GM12891 (cell line): ENCODE measurements around the gene RER1.

ENCODE experiments used
- DNase-seq: peaks from one replicate; pipeline ENCODE4 v3.0.0; 2011; ENCODE audit warnings: low spot score; ENCODE audit not compliant: insufficient read length
- FAIRE-seq: peaks from 2 replicates; lab custom pipeline; 2011; peaks lifted over from hg19 to GRCh38; lab: Jason Lieb, UNC
- PAX5 ChIP-seq: IDR thresholded peaks from 2 replicates; pipeline ENCODE4 v1.6.1; 2011; ENCODE audit warnings: low read length, moderate library complexity, mild to moderate bottlenecking; ENCODE audit not compliant: insufficient read depth, severe bottlenecking
- POLR2A ChIP-seq: IDR thresholded peaks from 2 replicates; pipeline ENCODE4 v1.6.1; 2011; ENCODE audit warnings: low read depth, low read length, control low read depth
- POLR2AphosphoS5 ChIP-seq: IDR thresholded peaks from 2 replicates; pipeline ENCODE4 v1.6.1; 2011; ENCODE audit warnings: low read depth, low read length, control low read depth
- POU2F2 ChIP-seq: IDR thresholded peaks from 2 replicates; pipeline ENCODE4 v1.6.1; 2011; ENCODE audit warnings: low read depth, mild to moderate bottlenecking, control low read depth, low read length, moderate library complexity
- SPI1 ChIP-seq: IDR thresholded peaks from 2 replicates; pipeline ENCODE4 v1.6.1; 2011; ENCODE audit warnings: low read depth, low read length, control low read depth
- TAF1 ChIP-seq: IDR thresholded peaks from 2 replicates; pipeline ENCODE4 v1.6.1; 2011; ENCODE audit warnings: low read depth, low read length, control low read depth

The RER1 gene

GRCh38 chr1:2374252-2375155 is 17.1 kb upstream of the RER1 start:
- DNase-seq (no peak), FAIRE-seq (no peak)
- TF ChIP-seq POLR2AphosphoS5 (no peak), TAF1 (no peak), SPI1 (no peak)

- no peak for TF ChIP-seq TAF1
- TF ChIP-seq SPI1, result no peak
- no peak for TF ChIP-seq PAX5
- no peak for TF ChIP-seq POLR2A
- TF ChIP-seq POLR2AphosphoS5, result no peak
- TF ChIP-seq POU2F2, result no peak
- no peak for FAIRE-seq
- DNase-seq, result no peak
Observed at GRCh38 chr1:2375246-2375922, 16.3 kb upstream of the RER1 start.

GRCh38 chr1:2375923-2376260 is 15.7 kb upstream of the RER1 start:
- no peak for FAIRE-seq
- no peak for DNase-seq
- TF ChIP-seq PAX5, result no peak
- TF ChIP-seq POU2F2, result no peak
- TF ChIP-seq POLR2A, result no peak
- no peak for TF ChIP-seq TAF1
- no peak for TF ChIP-seq POLR2AphosphoS5
- no peak for TF ChIP-seq SPI1

GRCh38 chr1:2376261-2376741 is 15.3 kb upstream of the RER1 start:
- no peak for FAIRE-seq
- no peak for DNase-seq
- no peak for TF ChIP-seq POU2F2
- no peak for TF ChIP-seq SPI1
- no peak for TF ChIP-seq TAF1
- no peak for TF ChIP-seq POLR2A
- TF ChIP-seq PAX5, result no peak
- TF ChIP-seq POLR2AphosphoS5, result no peak

DNA sequence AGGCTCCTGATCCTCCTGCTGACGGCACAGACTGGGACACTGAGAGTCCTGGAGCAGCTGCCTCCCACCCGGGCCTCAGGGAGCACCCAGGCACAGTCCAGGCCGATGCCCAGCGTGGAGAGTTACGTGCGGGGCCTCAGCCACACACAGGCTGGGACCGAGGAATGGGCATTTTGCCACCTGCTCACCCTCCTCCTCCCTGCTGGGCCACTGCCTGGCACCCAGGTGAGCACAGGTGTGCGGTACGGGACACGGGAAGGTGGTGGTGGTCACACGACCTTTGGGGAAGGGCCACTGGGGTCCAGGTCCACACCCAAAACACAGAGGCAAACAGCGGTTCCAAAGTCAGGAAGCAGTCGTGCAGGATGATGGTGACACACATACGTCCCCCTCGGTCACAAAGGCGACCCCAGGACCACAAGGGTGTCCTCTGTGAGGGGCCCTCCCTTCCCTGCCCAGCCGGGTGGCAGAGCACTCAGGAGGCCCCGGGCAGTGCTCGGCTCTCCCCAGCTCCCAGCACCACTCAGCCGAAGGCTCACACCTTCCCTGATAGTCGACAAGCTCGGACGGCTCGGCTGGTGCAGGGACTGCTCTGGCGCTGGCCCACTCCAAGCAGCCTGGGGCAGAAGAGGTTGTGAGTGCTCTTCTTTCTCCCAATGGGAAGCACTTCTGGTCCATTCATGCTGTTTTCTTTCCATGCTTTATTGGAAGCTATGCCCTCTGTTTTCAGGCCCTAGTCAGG is 14.5 kb upstream of the RER1 start:
- DNase-seq (no peak), FAIRE-seq (no peak)
- TF ChIP-seq POU2F2, result no peak
- no peak for TF ChIP-seq POLR2AphosphoS5
- no peak for TF ChIP-seq SPI1
- no peak for TF ChIP-seq PAX5
- no peak for TF ChIP-seq POLR2A
- TF ChIP-seq TAF1, result no peak

DNA sequence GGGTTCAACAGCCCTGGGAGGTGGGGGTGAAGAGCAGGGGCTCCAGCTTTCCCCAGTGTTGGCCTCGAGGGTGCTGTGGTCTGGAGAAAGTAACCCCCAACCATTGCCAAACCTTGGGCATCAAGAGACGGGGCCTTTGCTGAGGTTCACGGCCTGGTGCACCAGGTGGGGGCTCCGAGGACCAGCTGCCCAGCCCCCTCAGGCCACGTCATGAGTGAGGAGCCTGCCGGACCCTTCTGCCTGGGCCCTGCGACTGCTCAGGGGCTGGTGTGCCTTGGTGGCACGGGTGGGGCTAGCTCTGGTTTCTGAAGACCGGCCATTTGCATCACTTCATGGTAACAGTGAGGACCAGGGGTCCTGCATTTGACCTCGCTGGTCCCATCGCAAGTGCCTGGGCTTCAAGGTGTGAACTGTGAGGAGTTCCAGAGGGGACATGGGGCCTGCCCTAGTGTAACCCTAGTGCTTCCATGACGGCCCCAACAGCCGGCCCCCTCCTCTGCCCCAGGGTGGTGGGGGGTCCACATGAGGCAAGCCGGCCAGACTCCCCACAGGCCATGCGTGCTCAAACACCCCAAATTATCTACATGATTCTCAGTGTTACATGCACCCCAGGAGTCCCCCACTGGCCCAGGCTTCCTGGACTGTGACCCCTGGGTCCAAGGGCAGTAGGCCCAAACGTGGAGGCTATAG is 13.7 kb upstream of the RER1 start:
- FAIRE-seq (no peak), DNase-seq (no peak)
- TF ChIP-seq POLR2AphosphoS5 (no peak), PAX5 (no peak), POLR2A (no peak), SPI1 (no peak), POU2F2 (no peak), TAF1 (no peak)

DNA sequence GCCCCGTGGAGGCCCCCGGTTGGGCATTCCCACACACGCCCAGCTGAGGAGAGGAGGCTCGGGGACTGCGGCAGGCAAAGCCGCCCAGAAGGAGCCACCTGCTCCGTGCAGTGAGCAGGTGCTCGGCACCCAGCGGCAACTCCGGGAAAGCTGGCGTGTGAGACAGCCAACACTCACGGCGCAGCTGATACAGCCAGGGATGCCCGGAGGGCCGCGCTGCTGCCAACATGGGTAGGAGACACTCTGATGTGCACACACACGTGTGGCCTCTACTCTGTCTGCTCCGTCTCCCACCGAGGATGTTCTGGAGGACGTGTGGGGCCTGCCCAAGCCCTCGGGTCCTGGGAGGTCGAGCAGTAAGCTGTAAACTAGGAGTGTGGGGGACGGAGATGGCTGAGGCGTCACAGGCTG is 13.2 kb upstream of the RER1 start:
- DNase-seq, result no peak
- FAIRE-seq, result no peak

DNA sequence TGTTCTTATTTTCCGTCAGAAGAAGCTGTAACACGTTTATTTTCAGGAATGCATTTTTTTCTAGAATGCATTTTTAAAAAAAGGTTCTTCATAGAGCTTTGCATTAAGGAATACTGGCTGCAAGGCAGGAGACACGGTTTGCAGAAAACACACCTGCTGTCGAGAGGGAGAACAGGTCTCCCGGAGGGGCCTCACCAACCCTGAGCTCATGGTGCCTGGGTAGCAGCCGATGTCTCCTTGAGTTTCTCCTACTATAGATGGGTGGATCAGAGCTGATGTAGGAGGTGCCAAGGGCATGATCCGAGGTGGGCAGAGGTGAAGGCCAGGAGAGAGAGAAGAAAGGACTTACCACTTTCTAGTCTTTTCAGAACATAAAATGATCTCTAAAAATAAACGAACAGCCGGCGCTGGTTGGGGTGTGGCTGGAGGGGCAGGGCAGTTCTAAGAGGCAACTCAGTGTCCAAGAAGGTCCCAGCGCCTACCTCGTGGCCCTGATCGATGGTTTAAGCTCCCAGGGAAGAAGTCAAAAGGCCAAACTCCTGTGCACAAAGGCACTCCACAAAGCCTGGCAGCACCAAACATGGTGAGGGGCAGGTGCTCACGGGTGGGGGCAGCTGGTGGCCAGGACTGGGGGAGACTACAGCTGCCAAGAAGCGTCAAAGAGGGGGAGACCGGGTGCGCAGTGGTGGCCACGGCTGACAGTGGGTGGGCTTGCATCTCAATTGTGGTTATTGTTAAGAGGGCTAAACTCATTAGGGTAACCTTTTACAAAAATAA is 12.5 kb upstream of the RER1 start:
- TF ChIP-seq POLR2A, result no peak
- TF ChIP-seq PAX5, result no peak
- TF ChIP-seq POLR2AphosphoS5, result no peak
- TF ChIP-seq TAF1, result no peak
- TF ChIP-seq SPI1, result no peak
- no peak for TF ChIP-seq POU2F2
- DNase-seq (no peak), FAIRE-seq (no peak)

More for the DNA sequence above, 13.2 kb upstream of the RER1 start:
- TF ChIP-seq PAX5 (no peak), SPI1 (no peak), POU2F2 (no peak), POLR2A (no peak), POLR2AphosphoS5 (no peak), TAF1 (no peak)
